HEK293 (cell line): ENCODE measurements around the gene PRR33.

Experiments used
- CTCF ChIP-seq: fragments of 450-650 bp; formaldehyde crosslinking; IDR thresholded peaks from 2 replicates; pipeline ENCODE4 v1.5.1; 2016; ENCODE audit warnings: missing biosample characterization, missing genetic modification characterization
- REST ChIP-seq: fragments of 450-650 bp; formaldehyde crosslinking; IDR thresholded peaks from 2 replicates; pipeline ENCODE4 v1.5.1; 2016; ENCODE audit warnings: missing biosample characterization, missing genetic modification characterization
- ZNF132 ChIP-seq: fragments of 450-650 bp; formaldehyde crosslinking; IDR thresholded peaks from 2 replicates; pipeline ENCODE4 v1.5.1; 2017; ENCODE audit warnings: missing biosample characterization, missing genetic modification characterization, borderline replicate concordance
- ZNF311 ChIP-seq: fragments of 450-650 bp; formaldehyde crosslinking; IDR thresholded peaks from 2 replicates; pipeline ENCODE4 v1.5.1; 2017; ENCODE audit warnings: missing biosample characterization, missing genetic modification characterization, borderline replicate concordance

GRCh38 chr11:1899686-1900085, 8.0 kb upstream of the PRR33 start:
- no peak for TF ChIP-seq ZNF311 (tag by site-specific recombination)
- no peak for TF ChIP-seq REST (tag by site-specific recombination)
- no peak for TF ChIP-seq ZNF132
- TF ChIP-seq CTCF: no peak
